GM21825 (cell line): ENCODE data around the gene CCNB1.
"Not testable (repeated sequence)": the region's sequence is repeated elsewhere in the genome, so short reads cannot be mapped to it uniquely, and the experiment has no call there.

Source experiments
- ATAC-seq: cut with Tn5 transposase; IDR thresholded peaks from one replicate; pipeline ENCODE4 v1.9.1; 2021; ENCODE audit warnings: mild to moderate bottlenecking, moderate library complexity; ENCODE audit not compliant: unreplicated experiment

Gene CCNB1

GRCh38 chr5:69166686-69167492 is at the start of gene CCNB1:
CCNB1 (plus strand) TSS chr5:69167150; CDS start chr5:69167263, 113 bp downstream.
- ATAC-seq = peak; percentile 99

- ATAC-seq = no peak
Observed at GRCh38 chr5:69129413-69129812, 37.5 kb upstream of the CCNB1 start.

- no peak for ATAC-seq
Observed at GRCh38 chr5:69130241-69130640, 36.7 kb upstream of the CCNB1 start.

GRCh38 chr5:69131304-69131703 is 35.6 kb upstream of the CCNB1 start:
- ATAC-seq = no peak

- no peak for ATAC-seq
Observed at GRCh38 chr5:69134126-69134525, 32.8 kb upstream of the CCNB1 start.

GRCh38 chr5:69136293-69136692 is 30.7 kb upstream of the CCNB1 start:
- peak; percentile 85 for ATAC-seq

GRCh38 chr5:69137208-69137607 is 29.7 kb upstream of the CCNB1 start:
- not testable (repeated sequence) for ATAC-seq

GRCh38 chr5:69137807-69138206 is 29.1 kb upstream of the CCNB1 start:
- ATAC-seq = no peak

GRCh38 chr5:69138766-69139165 is 28.2 kb upstream of the CCNB1 start:
- ATAC-seq = no peak

- not testable (repeated sequence) for ATAC-seq
Observed at GRCh38 chr5:69140239-69140638, 26.7 kb upstream of the CCNB1 start.

GRCh38 chr5:69140827-69141226 is 26.1 kb upstream of the CCNB1 start:
- ATAC-seq = no peak

GRCh38 chr5:69148576-69148975 is 18.4 kb upstream of the CCNB1 start:
- ATAC-seq = not testable (repeated sequence)

- ATAC-seq = no peak
Observed at GRCh38 chr5:69148981-69149675, 17.8 kb upstream of the CCNB1 start.

- ATAC-seq = no peak
Observed at GRCh38 chr5:69149676-69150010, 17.3 kb upstream of the CCNB1 start.

GRCh38 chr5:69152731-69153130 is 14.2 kb upstream of the CCNB1 start:
- no peak for ATAC-seq

- ATAC-seq = no peak
Observed at GRCh38 chr5:69156456-69156855, 10.5 kb upstream of the CCNB1 start.

GRCh38 chr5:69158039-69158438 is 8.9 kb upstream of the CCNB1 start:
- ATAC-seq = no peak

- ATAC-seq = no peak
Observed at GRCh38 chr5:69160651-69161050, 6.3 kb upstream of the CCNB1 start.

GRCh38 chr5:69167493-69167855 is 524 bp downstream of the CCNB1 start:
- no peak for ATAC-seq

GRCh38 chr5:69167929-69168328 is 979 bp downstream of the CCNB1 start:
- no peak for ATAC-seq

- ATAC-seq = no peak
Observed at GRCh38 chr5:69170495-69170894, 3.5 kb downstream of the CCNB1 start.

- ATAC-seq = no peak
Observed at GRCh38 chr5:69170969-69171368, 4.0 kb downstream of the CCNB1 start.
